Endodermal cell (in vitro differentiated cells): ENCODE measurements around the gene RPN2. TPM values are rescaled to one million over a fixed set of nuclear protein-coding genes. Genes with fewer than 3 reads are reported as not detected.
A peak's percentile ranks its signal among the peaks of the same experiment; 100 is the strongest.

Experiments used
- DNase-seq: peaks from one replicate; pipeline ENCODE4 v3.0.0-alpha.2; 2017
- H3K27ac ChIP-seq: 2 replicates; pipeline ENCODE4 v1.5.1; 2013; ENCODE audit warnings: mild to moderate bottlenecking, low read depth, low read length, moderate library complexity
- H3K27me3 ChIP-seq: 2 replicates; pipeline ENCODE4 v1.6.1; 2013; ENCODE audit warnings: mild to moderate bottlenecking, low read length, moderate library complexity; ENCODE audit not compliant: insufficient read depth, control insufficient read depth, poor library complexity, severe bottlenecking
- H3K36me3 ChIP-seq: 2 replicates; pipeline ENCODE4 v1.7.0; 2013; ENCODE audit warnings: mild to moderate bottlenecking, low read length, moderate library complexity; ENCODE audit not compliant: control insufficient read depth, insufficient read depth
- H3K4me1 ChIP-seq: one replicate; pipeline ENCODE4 v1.7.0; 2013; ENCODE audit warnings: low read length; ENCODE audit not compliant: control insufficient read depth, insufficient read depth
- H3K4me3 ChIP-seq: 2 replicates; pipeline ENCODE4 v1.5.1; 2013; ENCODE audit warnings: mild to moderate bottlenecking, low read length, moderate library complexity
- H3K9ac ChIP-seq: 2 replicates; pipeline ENCODE4 v1.6.1; 2013; ENCODE audit warnings: mild to moderate bottlenecking, low read length, moderate library complexity; ENCODE audit not compliant: poor library complexity, severe bottlenecking; ENCODE audit errors: extremely low read depth
- H3K9me3 ChIP-seq: 2 replicates; pipeline ENCODE4 v1.6.1; 2013; ENCODE audit warnings: mild to moderate bottlenecking, low read length, moderate library complexity; ENCODE audit not compliant: control insufficient read depth
- H3K27ac Mint-ChIP-seq: 2 replicates; pipeline ENCODE4 v1.8.0; 2020; ENCODE audit warnings: mixed read lengths
- H3K27me3 Mint-ChIP-seq: 2 replicates; pipeline ENCODE4 v1.8.0; 2021; ENCODE audit warnings: mild to moderate bottlenecking, mixed read lengths; ENCODE audit not compliant: insufficient read depth
- H3K36me3 Mint-ChIP-seq: 2 replicates; pipeline ENCODE4 v1.8.0; 2020; ENCODE audit warnings: low read depth, mixed read lengths
- H3K4me1 Mint-ChIP-seq: 2 replicates; pipeline ENCODE4 v1.8.0; 2020; ENCODE audit warnings: mixed read lengths
- H3K4me3 Mint-ChIP-seq: 2 replicates; pipeline ENCODE4 v1.8.0; 2020; ENCODE audit warnings: mild to moderate bottlenecking, moderate library complexity, mixed read lengths
- H3K9me3 Mint-ChIP-seq: 2 replicates; pipeline ENCODE4 v1.8.0; 2020; ENCODE audit warnings: mild to moderate bottlenecking, mixed read lengths
- WGBS, 2 experiments: methylation state at CpG; one replicate each; pipeline versions ENCODE4 v1.1.5 to v1.1.7; 2013; ENCODE audit warnings: missing lambda C conversion rate in 2 of 2, mixed read lengths in 1 of 2; ENCODE audit not compliant: insufficient coverage in 1 of 2, insufficient read length in 1 of 2; 5-methylcytosine and 5-hydroxymethylcytosine counted together
- total RNA-seq, 2 donors: library from RNA; stranded (reverse); fragmentation: NEBNext Ultra II Directional in 1 of 2; extraction: Animal tissue kit (Norgen Biotek cat#: 25700) in 1 of 2; gene quantifications; 2 replicates in 1 of 2; 3 replicates in 1 of 2; pipeline ENCODE4 v1.2.1, GENCODE V29; 2021
- TF ChIP-seq, protein P1 (sequence below): fragments of 200-600 bp; sonication (generic); conservative IDR thresholded peaks from 2 replicates; pipeline ENCODE4 v1.5.0; 2021; ENCODE audit warnings: antibody characterized with exemption, mild to moderate bottlenecking

RPN2 gene
- total RNA-seq, 2 donors from 2014 or later: 230 to 242 TPM

DNA sequence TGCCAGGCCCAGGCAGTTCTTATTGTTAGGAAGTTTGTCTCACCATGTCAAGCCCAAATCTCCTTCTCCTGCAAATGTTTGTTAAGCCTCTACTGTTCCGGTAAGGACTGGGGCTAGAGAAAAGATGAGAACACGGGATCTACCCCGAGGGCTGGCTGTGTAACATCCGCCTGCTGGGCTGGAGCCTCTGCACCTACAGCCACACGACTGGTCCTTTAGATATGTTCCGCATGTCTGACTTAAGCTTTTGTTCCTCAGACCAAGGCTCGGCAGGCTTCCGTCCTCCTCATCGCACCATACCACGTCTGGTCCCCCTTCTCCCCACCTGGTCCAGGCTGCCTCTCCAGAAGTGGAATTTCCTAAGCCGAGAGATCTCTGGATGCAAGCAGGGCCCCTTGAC, 79.9 kb downstream of the RPN2 start:
- H3K4me1 Mint-ChIP-seq: peaks cover 7% of the 10 kb centered on the region
- peak overlapping the region; percentile 79 for H3K27ac ChIP-seq
- no peak overlapping the region for H3K27ac Mint-ChIP-seq
- H3K36me3 ChIP-seq: no peaks in the 10 kb centered on the region
- no peaks in the 10 kb centered on the region for H3K27me3 ChIP-seq
- no peaks in the 10 kb centered on the region for H3K27me3 Mint-ChIP-seq
- TF ChIP-seq, protein P1, sequence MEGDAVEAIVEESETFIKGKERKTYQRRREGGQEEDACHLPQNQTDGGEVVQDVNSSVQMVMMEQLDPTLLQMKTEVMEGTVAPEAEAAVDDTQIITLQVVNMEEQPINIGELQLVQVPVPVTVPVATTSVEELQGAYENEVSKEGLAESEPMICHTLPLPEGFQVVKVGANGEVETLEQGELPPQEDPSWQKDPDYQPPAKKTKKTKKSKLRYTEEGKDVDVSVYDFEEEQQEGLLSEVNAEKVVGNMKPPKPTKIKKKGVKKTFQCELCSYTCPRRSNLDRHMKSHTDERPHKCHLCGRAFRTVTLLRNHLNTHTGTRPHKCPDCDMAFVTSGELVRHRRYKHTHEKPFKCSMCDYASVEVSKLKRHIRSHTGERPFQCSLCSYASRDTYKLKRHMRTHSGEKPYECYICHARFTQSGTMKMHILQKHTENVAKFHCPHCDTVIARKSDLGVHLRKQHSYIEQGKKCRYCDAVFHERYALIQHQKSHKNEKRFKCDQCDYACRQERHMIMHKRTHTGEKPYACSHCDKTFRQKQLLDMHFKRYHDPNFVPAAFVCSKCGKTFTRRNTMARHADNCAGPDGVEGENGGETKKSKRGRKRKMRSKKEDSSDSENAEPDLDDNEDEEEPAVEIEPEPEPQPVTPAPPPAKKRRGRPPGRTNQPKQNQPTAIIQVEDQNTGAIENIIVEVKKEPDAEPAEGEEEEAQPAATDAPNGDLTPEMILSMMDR: no peak
- no peak overlapping the region for H3K9ac ChIP-seq
- no peak overlapping the region for H3K4me3 ChIP-seq
- H3K4me3 Mint-ChIP-seq: no peak overlapping the region
- no peak for DNase-seq
- 68 to 77% methylated on average over 10 to 11 of the region's 11 CpGs for WGBS, 2 experiments
- H3K36me3 Mint-ChIP-seq: no peaks in the 10 kb centered on the region
- H3K9me3 Mint-ChIP-seq: peaks cover 7% of the 10 kb centered on the region
- no peaks in the 10 kb centered on the region for H3K9me3 ChIP-seq
- no peaks in the 10 kb centered on the region for H3K4me1 ChIP-seq

DNA sequence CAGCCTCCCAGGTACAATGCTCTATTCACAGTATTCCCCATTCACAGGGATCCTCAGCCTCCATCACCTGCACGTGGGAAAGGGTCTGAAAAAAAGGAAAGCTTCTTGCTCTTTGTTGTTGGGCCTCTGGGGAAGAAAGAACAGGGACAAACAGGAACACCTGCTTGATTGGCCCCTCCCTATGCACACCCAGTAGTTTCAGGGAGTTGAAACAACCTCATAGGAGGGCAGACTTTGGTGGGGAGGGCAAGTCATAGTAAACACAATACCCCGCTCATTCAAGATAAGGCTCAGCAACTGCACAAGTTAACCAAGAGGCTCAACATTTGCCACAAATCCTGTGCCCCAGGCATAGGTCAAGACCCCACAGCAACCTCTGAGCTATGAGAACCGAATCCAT, 80.7 kb downstream of the RPN2 start:
- no peaks in the 10 kb centered on the region for H3K36me3 ChIP-seq
- H3K4me1 ChIP-seq: no peaks in the 10 kb centered on the region
- no peak overlapping the region for H3K4me3 ChIP-seq
- Mint-ChIP-seq H3K9me3 (no peaks in the 10 kb centered on the region), H3K4me3 (no peak overlapping the region), H3K36me3 (no peaks in the 10 kb centered on the region), H3K27me3 (no peaks in the 10 kb centered on the region), H3K4me1 (peaks cover 7% of the 10 kb centered on the region), H3K27ac (no peak overlapping the region)
- no peak overlapping the region for H3K9ac ChIP-seq
- no peaks in the 10 kb centered on the region for H3K9me3 ChIP-seq
- H3K27me3 ChIP-seq: no peaks in the 10 kb centered on the region
- WGBS, 2 experiments: 67 to 100% methylated on average over 1 to 3 of the region's 3 CpGs
- no peak overlapping the region for H3K27ac ChIP-seq
- TF ChIP-seq, protein P1: no peak
- DNase-seq: no peak

DNA sequence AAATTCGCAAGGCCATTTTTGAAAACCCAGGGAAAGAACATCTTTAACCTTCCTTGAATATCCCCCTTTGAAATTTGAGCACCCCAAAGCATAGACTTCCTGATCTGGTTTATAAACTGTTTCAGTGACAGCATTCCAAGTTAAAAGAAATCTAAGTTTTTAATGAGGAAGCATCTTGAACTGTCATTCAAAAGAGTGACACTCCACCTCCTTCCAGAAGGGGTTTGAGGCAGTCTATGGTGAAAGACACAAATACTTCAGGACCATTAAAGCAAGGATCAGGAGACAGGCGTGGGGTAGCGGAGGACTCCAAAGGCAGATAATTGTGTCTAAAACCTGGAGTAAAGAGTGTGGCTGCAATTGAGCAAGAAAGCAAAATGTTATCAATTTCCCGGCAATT, 81.8 kb downstream of the RPN2 start:
- Mint-ChIP-seq H3K27ac (no peak overlapping the region), H3K4me1 (peaks cover 7% of the 10 kb centered on the region), H3K4me3 (no peak overlapping the region)

More for the DNA sequence above, 81.8 kb downstream of the RPN2 start:
- Histone ChIP-seq H3K4me1 (no peaks in the 10 kb centered on the region), H3K27me3 (no peaks in the 10 kb centered on the region), H3K4me3 (no peak overlapping the region), H3K9me3 (no peaks in the 10 kb centered on the region), H3K36me3 (no peaks in the 10 kb centered on the region), H3K9ac (no peak overlapping the region), H3K27ac (no peak overlapping the region)
- Mint-ChIP-seq H3K27me3 (no peaks in the 10 kb centered on the region), H3K9me3 (no peaks in the 10 kb centered on the region), H3K36me3 (no peaks in the 10 kb centered on the region)
- WGBS, 2 experiments: 95% methylated on average over 4 of the region's 4 CpGs
- no peak for DNase-seq
- TF ChIP-seq, protein P1: no peak
